Upper lobe of right lung (tissue), 1 donor: Measurements from ENCODE around the gene OR1L4. TPM values are rescaled to one million over a fixed set of nuclear protein-coding genes. Genes with fewer than 3 reads are reported as not detected.

Source experiments
- ATAC-seq: fragments of 200-7000 bp; cut with Tn5 transposase; one replicate; pipeline ENCODE4 v1.9.1; 2020; ENCODE audit warnings: mild to moderate bottlenecking, moderate library complexity
- DNase-seq: peaks from one replicate; pipeline ENCODE4 v3.0.0-alpha.2; 2020
- H3K27ac ChIP-seq: fragments of 200-600 bp; one replicate; pipeline ENCODE4 v1.8.0; 2022
- H3K27me3 ChIP-seq: fragments of 200-600 bp; one replicate; pipeline ENCODE4 v1.8.0; 2022; ENCODE audit warnings: mild to moderate bottlenecking
- H3K36me3 ChIP-seq: fragments of 200-600 bp; one replicate; pipeline ENCODE4 v1.8.0; 2022
- H3K4me1 ChIP-seq: fragments of 200-600 bp; one replicate; pipeline ENCODE4 v1.8.0; 2022
- H3K4me3 ChIP-seq: fragments of 200-600 bp; one replicate; pipeline ENCODE4 v1.8.0; 2022; ENCODE audit warnings: mild to moderate bottlenecking
- H3K9me3 ChIP-seq: fragments of 200-600 bp; one replicate; pipeline ENCODE4 v1.8.0; 2022
- intact Hi-C: fragments of 100-400 bp; cut with DNase I; formaldehyde crosslinking; loops from one replicate; pipeline ENCODE4 v1.11.0; 2022
- total RNA-seq: library from RNA; stranded (reverse); fragmentation: NEBNext Ultra II Directional; extraction: Animal tissue kit (Norgen Biotek cat#: 25700); gene quantifications from one replicate; pipeline ENCODE4 v1.2.1, GENCODE V29; 2021
- TF ChIP-seq, protein P1 (sequence below): fragments of 200-600 bp; IDR thresholded peaks from one replicate; pipeline ENCODE4 v1.8.0; 2022; ENCODE audit warnings: antibody characterized with exemption
- donor health status: DM: no; HTN: yes; CAD: no; lungs with severe emphysema.

OR1L4 gene
- total RNA-seq, 1 donor from 2014 or later: not detected

DNA sequence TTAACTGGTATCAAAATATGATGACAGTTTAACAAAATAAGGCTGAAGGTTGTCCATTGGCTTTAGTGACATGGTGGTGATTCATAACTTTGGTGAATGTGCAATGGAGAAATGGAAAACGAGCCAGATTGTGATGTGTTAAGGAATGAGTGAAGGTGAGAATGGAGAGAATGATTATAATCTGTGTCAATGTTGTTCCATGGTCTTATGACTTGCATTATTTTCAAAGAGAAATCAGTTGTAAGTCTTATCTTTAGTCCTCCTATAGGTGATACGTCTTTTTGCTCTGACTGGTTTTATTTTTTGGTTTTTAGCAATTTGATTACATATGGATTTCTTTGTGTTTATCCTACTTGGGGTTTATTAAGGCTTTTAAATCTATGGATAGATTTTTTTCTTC lies 31.0 kb downstream of the OR1L4 start:
- intact Hi-C loops: no loop called here
- Histone ChIP-seq H3K4me3 (no peak overlapping the region), H3K4me1 (no peaks in the 10 kb centered on the region), H3K27me3 (no peaks in the 10 kb centered on the region), H3K36me3 (no peaks in the 10 kb centered on the region), H3K27ac (no peak overlapping the region), H3K9me3 (peaks cover 9% of the 10 kb centered on the region)
- TF ChIP-seq, protein P1, sequence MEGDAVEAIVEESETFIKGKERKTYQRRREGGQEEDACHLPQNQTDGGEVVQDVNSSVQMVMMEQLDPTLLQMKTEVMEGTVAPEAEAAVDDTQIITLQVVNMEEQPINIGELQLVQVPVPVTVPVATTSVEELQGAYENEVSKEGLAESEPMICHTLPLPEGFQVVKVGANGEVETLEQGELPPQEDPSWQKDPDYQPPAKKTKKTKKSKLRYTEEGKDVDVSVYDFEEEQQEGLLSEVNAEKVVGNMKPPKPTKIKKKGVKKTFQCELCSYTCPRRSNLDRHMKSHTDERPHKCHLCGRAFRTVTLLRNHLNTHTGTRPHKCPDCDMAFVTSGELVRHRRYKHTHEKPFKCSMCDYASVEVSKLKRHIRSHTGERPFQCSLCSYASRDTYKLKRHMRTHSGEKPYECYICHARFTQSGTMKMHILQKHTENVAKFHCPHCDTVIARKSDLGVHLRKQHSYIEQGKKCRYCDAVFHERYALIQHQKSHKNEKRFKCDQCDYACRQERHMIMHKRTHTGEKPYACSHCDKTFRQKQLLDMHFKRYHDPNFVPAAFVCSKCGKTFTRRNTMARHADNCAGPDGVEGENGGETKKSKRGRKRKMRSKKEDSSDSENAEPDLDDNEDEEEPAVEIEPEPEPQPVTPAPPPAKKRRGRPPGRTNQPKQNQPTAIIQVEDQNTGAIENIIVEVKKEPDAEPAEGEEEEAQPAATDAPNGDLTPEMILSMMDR: no peak
- DNase-seq (no peak), ATAC-seq (no peak)

- ATAC-seq (no peak), DNase-seq (no peak)
- Histone ChIP-seq H3K9me3 (peaks cover 14% of the 10 kb centered on the region), H3K4me3 (no peak overlapping the region), H3K4me1 (no peaks in the 10 kb centered on the region), H3K27me3 (no peaks in the 10 kb centered on the region), H3K27ac (no peak overlapping the region), H3K36me3 (no peaks in the 10 kb centered on the region)
- intact Hi-C loops: no loop called here
- TF ChIP-seq, protein P1: no peak
Measured at GRCh38 chr9:122767817-122768216, 44.0 kb downstream of the OR1L4 start.

Other genes starting within 250 kb of the OR1L4 start
- gene OR1J1, start 246.1 kb upstream of the OR1L4 start, total RNA-seq: not detected
- not detected for gene OR1J2, start 213.2 kb upstream of the OR1L4 start, total RNA-seq
- gene OR1J4, start 204.8 kb upstream of the OR1L4 start, total RNA-seq: not detected
- gene OR1N1, start 196.7 kb upstream of the OR1L4 start, total RNA-seq: not detected
- gene OR1N2, start 170.9 kb upstream of the OR1L4 start, total RNA-seq: not detected
- not detected for gene OR1L8, start 140.6 kb upstream of the OR1L4 start, total RNA-seq
- not detected for gene OR1Q1, start 109.3 kb upstream of the OR1L4 start, total RNA-seq
- gene OR1B1, start 66.4 kb upstream of the OR1L4 start, total RNA-seq: not detected
- gene OR1L1, start 62.3 kb upstream of the OR1L4 start, total RNA-seq: not detected
- not detected for gene OR1L3, start 48.9 kb upstream of the OR1L4 start, total RNA-seq
- not detected for gene OR1L6, start 18.3 kb downstream of the OR1L4 start, total RNA-seq
- not detected for gene OR5C1, start 64.9 kb downstream of the OR1L4 start, total RNA-seq
- not detected for gene OR1K1, start 76.1 kb downstream of the OR1L4 start, total RNA-seq
- 24.2 TPM for gene PDCL, start 104.6 kb downstream of the OR1L4 start, total RNA-seq
- gene RC3H2, start 181.4 kb downstream of the OR1L4 start, total RNA-seq: 44.3 TPM
- gene ZBTB6, start 189.3 kb downstream of the OR1L4 start, total RNA-seq: 8.0 TPM
- 8.2 TPM for gene ZBTB26, start 207.5 kb downstream of the OR1L4 start, total RNA-seq
- 58.6 TPM for gene RABGAP1, start 217.0 kb downstream of the OR1L4 start, total RNA-seq